ENCODE data around the gene SULT2B1.

The SULT2B1 gene

GRCh38 chr19:48637948-48638830 lies 86.2 kb downstream of the SULT2B1 start:
- POLR2A ChIA-PET (ENCODE audit: low non-redundant PET) = interaction anchor here (0.7 kb wide), 1 partner anchor 1843 kb away, joined by 3 read pairs; no protein-coding TSS in a partner anchor
- CTCF ChIA-PET = no interaction called here

GRCh38 chr19:48638831-48639381 lies 86.9 kb downstream of the SULT2B1 start:
- POLR2A ChIA-PET (ENCODE audit: low non-redundant PET) = no interaction called here
- CTCF ChIA-PET = interaction anchor here (0.6 kb wide), 1 partner anchor 100 kb away, joined by 3 read pairs; no protein-coding TSS in a partner anchor
- TF ChIP-seq CTCF (conservative IDR thresholded peaks at IDR 0.05; ENCODE audit: low read depth) = no peak
- H3K27ac ChIP-seq = peak overlapping the region; percentile 99
- DNase-seq (ENCODE audit: low spot score) = no peak

More at GRCh38 chr19:48637948-48638830, 86.2 kb downstream of the SULT2B1 start:
- peak overlapping the region; percentile 99 for H3K27ac ChIP-seq
- no peak for TF ChIP-seq CTCF (conservative IDR thresholded peaks at IDR 0.05; ENCODE audit: low read depth)
- DNase-seq (ENCODE audit: low spot score) = peak; percentile 97

GRCh38 chr19:48639483-48640375 lies 87.8 kb downstream of the SULT2B1 start:
- POLR2A ChIA-PET (ENCODE audit: low non-redundant PET) = no interaction called here

GRCh38 chr19:48641850-48642249 lies 89.9 kb downstream of the SULT2B1 start:
- no peak overlapping the region for H3K27ac ChIP-seq
- ChIA-PET POLR2A (ENCODE audit: low non-redundant PET) (no interaction called here), CTCF (no interaction called here)
- DNase-seq (ENCODE audit: low spot score) = no peak
- no peak for TF ChIP-seq CTCF (conservative IDR thresholded peaks at IDR 0.05; ENCODE audit: low read depth)

More at GRCh38 chr19:48639483-48640375, 87.8 kb downstream of the SULT2B1 start:
- peak overlapping the region; percentile 99; the same call in 1 of the 2 replicates for H3K27ac ChIP-seq
- no peak for TF ChIP-seq CTCF (conservative IDR thresholded peaks at IDR 0.05; ENCODE audit: low read depth)
- CTCF ChIA-PET = interaction anchor here (0.6 kb wide), 1 partner anchor 99 kb away, joined by 3 read pairs; no protein-coding TSS in a partner anchor
- DNase-seq (ENCODE audit: low spot score) = no peak

- no peak for TF ChIP-seq CTCF (conservative IDR thresholded peaks at IDR 0.05; ENCODE audit: low read depth)
- ChIA-PET CTCF (interaction anchor here (0.6 kb wide), 2 partner anchors 133 to 142 kb away, joined by 5 to 6 read pairs; no protein-coding TSS in a partner anchor), POLR2A (ENCODE audit: low non-redundant PET) (no interaction called here)
- DNase-seq (ENCODE audit: low spot score) = no peak
- no peak overlapping the region for H3K27ac ChIP-seq
Measured at GRCh38 chr19:48642862-48643261, 90.9 kb downstream of the SULT2B1 start.

- H3K27ac ChIP-seq = peak overlapping the region; percentile 83
- TF ChIP-seq CTCF (conservative IDR thresholded peaks at IDR 0.05; ENCODE audit: low read depth) = no peak
- ChIA-PET CTCF (interaction anchor here (0.7 to 0.9 kb wide), 2 partner anchors 23 to 171 kb away, joined by 4 read pairs; no protein-coding TSS in a partner anchor), POLR2A (ENCODE audit: low non-redundant PET) (no interaction called here)
- no peak for DNase-seq (ENCODE audit: low spot score)
Measured at GRCh38 chr19:48644355-48644754, 92.4 kb downstream of the SULT2B1 start.

Data from RWPE1 (cell line).